RWPE1 (cell line): ENCODE data around the gene ROR1.

Experiments used
- CTCF ChIA-PET: fragments of 350-600 bp; sonication (Branson Sonifier 250); formaldehyde crosslinking; extraction: SDS; loops from one replicate; lab custom pipeline; 2021; lab: Yijun Ruan, JAX
- POLR2A ChIA-PET: fragments of 400-600 bp; formaldehyde crosslinking; extraction: SDS; loops from one replicate; lab custom pipeline; 2020; ENCODE audit warnings: antibody characterized with exemption; ENCODE audit not compliant: low non-redundant PET; lab: Yijun Ruan, JAX
- DNase-seq: peaks from one replicate; pipeline ENCODE4 v3.0.0; 2012; ENCODE audit warnings: low spot score
- H3K27ac ChIP-seq: fragments of 450-650 bp; 2 replicates; pipeline ENCODE4 v1.5.1; 2017
- CTCF ChIP-seq: fragments of 450-650 bp; conservative IDR thresholded peaks from 2 replicates; pipeline ENCODE4 v1.5.1; 2017; ENCODE audit warnings: low read depth, mild to moderate bottlenecking

ROR1 gene

GRCh38 chr1:63988941-63989340 is 215.1 kb downstream of the ROR1 start:
- DNase-seq = no peak
- CTCF ChIA-PET = no interaction called here
- POLR2A ChIA-PET = no interaction called here

GRCh38 chr1:63991685-63992084 is 217.9 kb downstream of the ROR1 start:
- CTCF ChIA-PET = interaction anchor here (0.7 kb wide), 1 partner anchor 102 kb away, joined by 4 read pairs; no protein-coding TSS in a partner anchor
- POLR2A ChIA-PET = no interaction called here
- DNase-seq = no peak
- TF ChIP-seq CTCF = no peak
- no peak overlapping the region for H3K27ac ChIP-seq

More at GRCh38 chr1:63988941-63989340, 215.1 kb downstream of the ROR1 start:
- no peak overlapping the region for H3K27ac ChIP-seq
- no peak for TF ChIP-seq CTCF

GRCh38 chr1:64000021-64000420 is 226.2 kb downstream of the ROR1 start:
- ChIA-PET CTCF (no interaction called here), POLR2A (no interaction called here)
- peak; percentile 31 for DNase-seq
- H3K27ac ChIP-seq = no peak overlapping the region
- TF ChIP-seq CTCF = no peak

DNA sequence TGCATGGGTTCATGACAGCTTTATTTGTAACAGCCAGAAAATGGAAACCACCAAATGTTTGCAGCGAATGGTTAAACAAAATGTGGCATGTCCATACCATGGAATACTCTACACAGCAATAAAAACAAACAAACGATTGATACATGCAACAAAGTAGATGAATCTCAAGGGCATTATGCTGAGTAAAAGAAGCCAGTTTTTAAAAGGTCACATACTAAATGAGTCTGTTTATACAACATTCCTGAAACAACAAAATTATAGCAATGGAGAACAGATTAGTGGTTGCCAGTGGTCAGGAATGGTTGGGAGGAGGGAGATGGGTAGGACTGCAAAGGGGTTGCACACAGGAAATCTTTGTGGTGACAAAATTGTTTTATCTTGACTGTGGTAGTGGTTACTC is 227.2 kb downstream of the ROR1 start:
- ChIA-PET CTCF (no interaction called here), POLR2A (no interaction called here)
- H3K27ac ChIP-seq = no peak overlapping the region

DNA sequence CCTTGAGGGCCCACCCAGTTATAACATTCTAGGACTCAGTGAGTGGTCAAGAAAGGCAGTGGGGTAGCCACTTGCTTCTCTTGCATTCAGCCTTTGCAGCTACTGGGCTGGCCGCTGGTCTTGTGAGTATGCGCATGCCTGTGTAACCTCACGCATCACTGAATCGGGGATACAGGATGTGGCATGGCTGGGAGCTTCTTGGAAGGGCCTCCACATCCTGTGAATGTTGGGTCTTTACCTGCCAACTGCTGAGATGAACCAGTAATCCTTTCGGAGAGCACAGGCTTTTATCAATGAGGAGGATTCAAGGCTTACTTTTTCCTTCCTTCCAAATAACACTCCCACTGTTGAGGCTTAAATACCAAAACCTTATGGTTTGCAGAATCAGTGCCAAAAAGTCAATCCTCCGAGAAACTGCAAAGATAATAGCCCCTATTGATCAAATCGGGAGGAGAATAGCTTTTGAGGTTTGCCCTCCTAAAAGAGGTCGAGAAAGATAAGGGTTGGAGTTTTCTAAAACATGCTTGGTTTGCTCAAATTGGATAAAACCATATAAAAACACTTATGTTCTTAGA is 230.7 kb downstream of the ROR1 start:
- no peak overlapping the region for H3K27ac ChIP-seq
- no peak for TF ChIP-seq CTCF
- no peak for DNase-seq
- ChIA-PET POLR2A (no interaction called here), CTCF (no interaction called here)

More for the DNA sequence above, 227.2 kb downstream of the ROR1 start:
- no peak for TF ChIP-seq CTCF
- DNase-seq = no peak

DNA sequence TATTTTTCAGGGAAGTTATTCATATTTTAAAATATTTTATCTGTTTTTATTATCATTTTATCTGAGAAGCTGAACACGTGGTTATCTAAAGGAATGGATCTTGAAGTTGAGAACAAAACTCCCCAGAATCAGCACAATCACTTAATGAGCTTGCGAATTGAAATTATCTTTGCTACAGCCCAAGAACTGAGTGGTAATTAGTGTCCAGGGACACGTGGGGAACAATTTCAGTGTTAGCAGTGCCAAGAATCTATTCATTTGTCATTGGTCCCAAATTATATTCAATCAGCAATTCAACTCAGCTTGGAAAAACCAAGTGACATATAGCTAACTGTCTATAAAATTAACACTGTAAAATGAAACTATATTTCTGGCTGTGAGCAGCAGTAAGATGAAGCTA is 232.0 kb downstream of the ROR1 start:
- POLR2A ChIA-PET = no interaction called here
- DNase-seq = no peak
- no peak for TF ChIP-seq CTCF
- CTCF ChIA-PET = interaction anchor here (0.6 kb wide), 1 partner anchor 71 kb away, joined by 3 read pairs; no protein-coding TSS in a partner anchor
- no peak overlapping the region for H3K27ac ChIP-seq
